T-helper 1 cell (primary cell): Measurements from ENCODE around the gene GAREM1.
"Not testable (repeated sequence)": the region's sequence is repeated elsewhere in the genome, so short reads cannot be mapped to it uniquely, and the experiment has no call there.

Source experiments
- DNase-seq, 5 donors: peaks; one replicate each; pipeline ENCODE4 v3.0.0-alpha.2; 2012 to 2020

The GAREM1 gene

GRCh38 chr18:32366586-32367538 lies 103.8 kb downstream of the GAREM1 start:
- no peak for DNase-seq

GRCh38 chr18:32362484-32362883 lies 108.2 kb downstream of the GAREM1 start:
- DNase-seq = no peak

- DNase-seq = no peak
Measured at GRCh38 chr18:32360682-32361345, 109.9 kb downstream of the GAREM1 start.

DNA sequence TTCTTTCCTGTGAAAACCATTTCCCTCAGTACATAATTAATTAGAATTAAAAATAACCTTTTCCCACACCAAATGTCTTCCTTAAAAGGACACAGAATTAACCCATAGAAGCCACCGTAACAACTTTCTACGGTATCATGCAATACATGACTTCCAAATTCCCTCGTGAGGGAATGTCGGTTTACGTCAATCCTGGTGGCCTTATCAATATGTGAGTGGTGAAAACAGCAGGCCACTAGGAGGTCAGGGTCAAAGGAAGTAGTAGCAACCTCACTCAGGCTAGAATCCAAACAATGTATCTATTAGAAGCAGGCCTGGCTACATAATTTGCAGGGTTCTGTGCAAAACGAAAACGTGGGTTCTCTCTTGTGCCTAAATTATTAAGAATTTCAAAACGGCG lies 112.2 kb downstream of the GAREM1 start:
- no peak for DNase-seq

DNA sequence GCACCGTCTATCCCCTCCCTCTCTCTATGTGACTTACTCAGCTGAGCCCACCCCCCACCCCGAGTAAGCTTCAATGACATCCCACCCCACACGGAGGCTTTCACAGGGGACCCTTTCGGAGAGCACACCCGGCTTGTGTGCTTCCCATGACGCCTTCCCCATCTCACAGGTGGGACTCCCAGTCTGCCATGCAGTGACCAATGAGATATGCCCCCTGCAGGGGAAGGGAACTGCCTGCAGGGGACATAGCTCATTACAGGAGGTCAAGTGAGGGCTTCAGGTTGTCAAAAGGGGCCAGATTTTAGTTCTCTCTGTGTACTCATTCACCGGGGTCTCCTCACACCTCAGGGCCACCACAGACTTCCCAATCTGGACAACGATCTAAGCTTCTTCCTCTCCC lies 112.6 kb downstream of the GAREM1 start:
- no peak for DNase-seq

GRCh38 chr18:32355896-32356295 lies 114.8 kb downstream of the GAREM1 start:
- DNase-seq = no peak

DNA sequence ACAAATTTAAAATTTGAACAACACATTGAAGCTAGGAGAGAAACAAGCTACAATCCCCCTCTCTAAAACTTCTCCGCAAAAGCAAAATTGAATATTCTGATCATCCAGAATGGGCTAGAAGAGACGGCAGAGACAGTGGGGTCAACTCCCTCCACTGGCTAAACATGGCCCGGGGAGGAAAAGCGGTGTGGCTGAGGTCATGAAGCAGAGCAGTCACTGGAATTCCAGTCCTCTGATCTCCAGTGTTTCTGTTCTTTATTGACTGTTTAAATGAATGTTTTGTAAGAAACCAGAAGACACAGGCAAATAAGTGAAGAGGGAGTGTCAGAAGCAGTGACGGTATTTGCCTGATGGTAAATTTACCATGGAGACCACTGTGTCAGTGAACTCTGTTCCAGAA lies 116.2 kb downstream of the GAREM1 start:
- no peak for DNase-seq

GRCh38 chr18:32353257-32353656 lies 117.4 kb downstream of the GAREM1 start:
- no peak for DNase-seq

DNA sequence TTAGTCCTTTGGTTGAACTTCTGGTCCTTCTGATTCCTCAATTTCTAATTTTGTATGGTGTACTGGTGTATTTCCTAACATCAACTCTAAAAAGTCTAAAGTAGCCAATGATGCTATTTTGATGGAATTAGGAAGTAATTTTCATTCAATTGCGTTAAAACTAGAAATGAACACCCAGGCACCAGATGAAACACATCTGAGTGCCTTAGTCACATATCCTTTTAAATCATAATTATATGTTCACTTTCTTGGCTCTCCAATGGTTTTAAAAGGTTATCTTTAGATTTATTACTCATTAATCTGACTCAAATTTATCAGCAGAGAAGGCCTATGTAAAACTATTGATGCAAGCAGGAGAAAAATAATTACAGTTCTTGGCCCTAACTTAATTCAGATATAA lies 119.7 kb downstream of the GAREM1 start:
- DNase-seq = no peak

- no peak for DNase-seq
Measured at GRCh38 chr18:32349728-32350395, 120.8 kb downstream of the GAREM1 start.

DNA sequence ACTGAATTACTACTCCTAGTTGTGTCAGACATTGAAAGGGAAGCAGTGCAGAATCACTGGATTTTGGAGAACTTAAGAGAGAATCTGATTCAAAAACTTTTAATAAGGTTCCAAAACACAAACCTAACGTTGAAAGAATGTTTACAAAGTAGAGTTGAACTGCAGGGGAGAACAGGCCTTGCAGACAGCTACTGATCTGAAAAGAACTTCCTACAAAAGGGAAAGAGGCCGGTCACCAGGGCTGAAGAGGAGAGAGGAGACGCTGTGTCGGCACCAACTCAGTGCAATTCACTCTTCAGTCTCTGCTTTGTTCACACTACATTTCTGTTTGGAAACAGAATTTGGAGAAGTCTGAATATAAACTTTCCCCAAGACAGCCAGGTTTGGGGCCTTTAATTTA lies 124.0 kb downstream of the GAREM1 start:
- no peak for DNase-seq

DNA sequence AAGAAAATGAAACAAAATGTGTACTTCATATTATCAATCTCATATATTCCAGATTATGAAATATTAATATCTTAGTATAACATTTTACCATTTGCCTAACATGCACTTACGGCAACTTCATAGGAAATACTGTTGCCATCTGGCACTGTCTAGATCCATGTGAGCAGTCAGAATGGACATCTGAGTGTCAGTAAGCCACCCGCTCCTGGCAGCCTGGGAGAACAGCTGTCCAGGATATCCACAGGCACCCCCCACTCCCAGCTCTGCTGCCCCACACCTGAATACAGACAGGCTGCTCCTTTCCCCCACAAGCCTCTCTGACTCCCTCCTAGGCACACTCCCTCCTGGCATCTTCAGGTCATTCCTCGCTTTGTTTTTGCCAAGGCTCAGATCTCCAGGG lies 127.0 kb downstream of the GAREM1 start:
- no peak for DNase-seq

DNA sequence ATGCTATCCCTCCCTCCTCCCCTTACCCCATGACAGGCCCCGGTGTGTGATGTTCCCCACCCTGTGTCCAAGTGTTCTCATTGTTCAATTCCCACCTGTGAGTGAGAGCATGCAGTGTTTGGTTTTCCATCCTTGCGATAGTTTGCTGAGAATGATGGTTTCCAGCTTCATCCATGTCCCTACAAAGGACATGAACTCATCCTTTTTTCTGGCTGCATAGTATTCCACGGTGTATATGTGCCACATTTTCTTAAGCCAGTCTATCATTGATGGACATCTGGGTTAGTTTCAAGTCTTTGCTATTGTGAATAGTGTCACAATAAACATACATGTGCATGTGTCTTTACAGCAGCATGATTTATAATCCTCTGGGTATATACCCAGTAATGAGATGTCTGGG lies 129.6 kb downstream of the GAREM1 start:
- DNase-seq = not testable (repeated sequence)

GRCh38 chr18:32339045-32339444 lies 131.6 kb downstream of the GAREM1 start:
- DNase-seq = no peak

- no peak for DNase-seq
Measured at GRCh38 chr18:32337821-32338220, 132.9 kb downstream of the GAREM1 start.

DNA sequence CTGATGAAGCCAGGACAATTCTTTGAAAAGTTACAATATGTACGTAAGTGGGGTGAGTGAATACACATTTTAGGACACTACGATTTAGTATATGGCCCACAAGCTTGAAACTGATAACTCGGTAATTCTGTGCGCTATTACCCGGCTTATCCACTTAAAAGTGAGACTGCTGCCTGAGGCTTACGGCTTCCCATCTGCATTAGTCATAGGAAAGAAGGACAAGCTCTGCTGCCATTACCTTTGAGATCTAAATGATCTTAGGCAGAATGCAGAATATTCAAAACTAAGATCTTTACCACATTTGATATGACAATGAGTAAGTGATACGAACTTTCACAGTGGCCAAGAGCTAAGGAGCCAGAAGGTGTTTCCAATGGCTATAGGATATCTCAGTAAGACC lies 133.3 kb downstream of the GAREM1 start:
- no peak for DNase-seq

DNA sequence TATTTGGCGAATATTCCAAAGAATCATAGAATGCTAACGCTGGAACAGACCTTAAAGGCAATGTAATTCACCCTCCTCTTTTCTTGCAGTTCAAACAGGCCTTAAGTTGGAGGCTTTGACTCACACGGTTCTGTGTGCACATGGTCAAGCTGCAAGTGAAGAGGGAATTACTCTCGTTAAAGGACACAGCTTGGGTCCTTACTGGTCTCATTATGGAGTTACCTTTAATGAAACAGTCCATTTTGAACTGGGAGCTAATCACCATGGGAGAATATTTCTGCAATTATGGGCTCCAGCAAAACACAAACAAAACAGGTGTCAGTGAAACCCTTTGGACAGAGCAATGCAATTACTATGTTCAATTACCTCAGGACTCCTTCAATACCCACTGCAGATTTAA lies 135.5 kb downstream of the GAREM1 start:
- DNase-seq = no peak

DNA sequence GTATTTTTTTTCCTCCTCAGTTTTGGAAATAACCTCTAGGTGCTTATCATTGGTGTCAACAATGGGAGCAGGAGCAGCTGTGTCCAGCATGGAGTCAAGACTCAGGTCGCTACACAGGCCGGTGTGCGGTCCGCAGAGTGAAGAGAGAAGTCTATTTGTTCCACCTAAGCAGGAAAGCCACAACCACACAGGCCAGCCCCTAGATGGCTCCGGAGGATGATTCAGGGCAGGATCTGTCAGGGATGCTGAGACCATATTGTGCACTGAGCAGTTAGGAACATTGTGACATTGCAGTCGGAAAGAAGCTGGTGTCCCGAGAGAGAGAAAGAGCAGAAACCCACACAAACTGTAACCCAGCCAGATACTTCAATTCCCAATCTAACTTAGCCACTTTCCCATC lies 136.9 kb downstream of the GAREM1 start:
- no peak for DNase-seq

DNA sequence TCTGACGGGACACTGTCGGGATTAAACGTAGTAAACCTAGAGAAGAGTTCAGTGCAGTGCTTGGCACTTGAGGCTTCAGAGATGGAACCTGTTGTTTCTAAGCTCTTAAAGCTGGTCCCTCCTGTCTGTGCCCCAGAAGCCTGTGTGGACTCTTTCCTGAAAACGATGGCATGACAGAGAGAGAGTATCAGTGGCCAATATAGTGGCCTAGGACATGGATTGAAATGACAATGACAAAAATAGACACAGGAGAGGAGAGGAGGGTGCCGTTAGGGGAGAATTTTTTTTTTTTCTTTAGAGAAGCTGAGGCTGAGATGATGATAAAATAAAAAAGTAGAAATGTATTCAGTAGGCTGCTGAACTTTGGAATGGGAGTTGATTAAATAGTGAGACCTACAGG lies 138.0 kb downstream of the GAREM1 start:
- DNase-seq = no peak

DNA sequence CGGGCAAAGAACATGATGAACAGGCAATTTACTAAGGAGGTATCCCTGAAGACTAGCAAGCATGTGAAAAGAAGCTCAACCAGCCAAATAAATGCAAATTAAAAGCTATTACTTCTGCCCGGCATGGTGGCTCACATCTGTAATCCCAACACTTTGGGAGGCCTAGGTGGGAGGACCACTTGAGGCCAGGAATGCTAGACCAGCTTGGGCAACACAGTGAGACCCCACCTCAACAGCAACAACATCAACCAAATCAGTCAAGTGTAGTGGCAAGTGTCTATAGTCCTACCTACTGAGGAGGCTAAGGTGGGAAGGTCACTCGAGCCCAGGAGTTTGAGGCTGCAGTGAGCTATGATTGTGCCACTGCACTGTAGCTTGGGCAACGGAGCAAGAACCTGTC lies 141.7 kb downstream of the GAREM1 start:
- no peak for DNase-seq

DNA sequence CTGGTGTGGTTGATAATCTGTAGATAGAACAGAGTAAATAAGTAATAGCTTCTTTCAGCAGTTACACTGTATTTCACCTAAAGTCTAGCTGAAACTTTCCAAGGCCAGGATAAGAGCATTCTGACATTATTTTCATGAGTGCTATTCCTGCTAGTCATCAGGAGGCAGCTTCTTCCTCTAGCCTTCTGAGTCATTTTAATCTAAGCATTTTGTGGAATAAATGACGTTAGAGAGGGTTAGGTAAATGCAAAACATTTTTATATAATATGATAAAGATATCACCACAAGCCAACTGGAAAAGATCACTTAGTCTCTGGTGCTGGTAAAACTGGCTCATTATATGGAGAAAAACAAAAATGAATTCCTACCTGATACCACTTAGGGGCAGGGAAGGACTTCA lies 142.3 kb downstream of the GAREM1 start:
- no peak for DNase-seq

DNA sequence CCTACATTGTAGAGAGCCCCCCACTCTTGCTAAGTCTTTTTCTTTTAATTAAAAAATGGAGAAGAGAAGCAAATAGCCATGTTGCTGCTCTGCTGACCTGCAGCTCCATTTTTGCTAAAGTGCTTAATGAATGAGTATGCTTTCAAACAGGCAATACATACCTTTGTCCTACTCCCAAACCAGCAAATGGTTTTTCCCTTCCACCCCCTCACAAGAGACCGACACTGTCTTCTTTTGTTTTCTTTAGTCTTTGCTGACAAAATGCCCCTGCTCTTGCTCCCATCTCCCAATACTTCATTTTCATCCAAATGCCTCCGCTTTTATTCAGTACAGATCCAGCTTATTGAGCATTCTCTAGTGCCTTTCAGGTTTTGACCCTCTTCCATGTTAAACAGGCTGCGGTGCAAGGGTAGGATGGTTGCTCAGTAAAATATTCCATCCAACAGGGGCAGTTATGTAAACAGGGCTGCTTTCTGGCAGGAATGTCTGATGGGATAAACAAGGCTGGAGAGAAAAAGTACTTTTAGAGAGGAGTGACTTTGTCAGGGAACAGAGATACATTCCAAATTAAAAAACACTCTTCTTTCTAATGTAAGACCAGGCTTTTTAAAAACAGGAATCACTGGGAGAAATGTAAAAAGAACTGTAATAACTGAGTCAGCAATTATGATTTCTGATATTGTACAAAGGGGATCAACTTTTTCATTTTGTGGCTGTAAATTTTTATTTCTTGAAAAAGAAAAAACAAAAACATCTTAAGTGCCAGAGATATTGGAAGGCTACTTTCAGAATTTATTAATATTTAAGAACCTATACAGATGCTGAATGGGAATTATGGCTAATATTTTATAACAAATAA lies 144.0 kb downstream of the GAREM1 start:
- DNase-seq = no peak

DNA sequence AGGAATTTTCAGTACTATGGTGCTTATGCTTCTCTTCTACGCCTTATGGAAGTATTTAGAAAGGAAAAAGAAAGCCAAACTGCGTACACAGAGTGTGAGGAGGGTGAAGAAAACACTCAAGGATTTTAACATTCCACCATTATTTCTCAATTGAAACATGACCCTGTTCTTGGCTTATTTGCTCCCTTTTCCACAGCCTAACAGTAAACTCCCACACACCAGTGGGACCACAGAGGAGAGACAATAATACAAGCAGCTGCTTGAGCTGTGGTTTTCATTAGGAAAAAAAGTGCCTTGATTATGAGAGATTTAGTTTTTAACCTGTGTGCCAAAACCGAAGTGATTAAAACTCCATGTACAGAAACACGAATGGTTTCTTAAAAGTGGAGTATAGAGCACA lies 146.5 kb downstream of the GAREM1 start:
- DNase-seq = no peak
